ENCODE measurements around the gene CLDN1. TPM values are rescaled to one million over a fixed set of nuclear protein-coding genes. Genes with fewer than 3 reads are reported as not detected.

Gene CLDN1
- total RNA-seq, 1 donor from 2014 or later: not detected

DNA sequence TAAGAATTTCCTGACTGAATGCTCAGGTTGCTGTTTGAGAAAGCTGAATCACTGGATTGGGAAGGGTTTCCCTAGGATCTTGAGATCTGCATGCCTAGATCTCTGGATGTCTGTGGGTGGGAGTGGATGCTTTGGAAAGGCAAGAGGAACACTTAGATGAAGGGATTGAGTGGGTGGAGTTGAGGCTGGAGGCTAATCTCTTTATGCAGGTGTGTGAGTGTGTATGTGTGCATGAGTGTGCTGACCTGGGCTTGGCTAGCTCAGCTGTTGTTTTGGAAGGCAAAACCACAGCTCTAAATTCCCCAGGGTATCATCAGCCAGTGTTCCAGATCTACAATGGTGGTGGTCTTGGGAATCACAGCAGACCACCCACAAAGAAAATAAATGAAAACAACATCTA lies 60.5 kb downstream of the CLDN1 start:
- DNase-seq (no peak), ATAC-seq (ENCODE audit: poor library complexity) (no peak)
- intact Hi-C loops (cut with DNase I): no loop called here

- intact Hi-C loops (cut with DNase I): no loop called here
- peak; percentile 36 for ATAC-seq (ENCODE audit: poor library complexity)
- no peak for DNase-seq
Observed at GRCh38 chr3:190261015-190261414, 61.2 kb downstream of the CLDN1 start.

GRCh38 chr3:190260301-190260700 lies 61.9 kb downstream of the CLDN1 start:
- DNase-seq: no peak
- intact Hi-C loops (cut with DNase I): no loop called here
- ATAC-seq (ENCODE audit: poor library complexity): no peak

DNA sequence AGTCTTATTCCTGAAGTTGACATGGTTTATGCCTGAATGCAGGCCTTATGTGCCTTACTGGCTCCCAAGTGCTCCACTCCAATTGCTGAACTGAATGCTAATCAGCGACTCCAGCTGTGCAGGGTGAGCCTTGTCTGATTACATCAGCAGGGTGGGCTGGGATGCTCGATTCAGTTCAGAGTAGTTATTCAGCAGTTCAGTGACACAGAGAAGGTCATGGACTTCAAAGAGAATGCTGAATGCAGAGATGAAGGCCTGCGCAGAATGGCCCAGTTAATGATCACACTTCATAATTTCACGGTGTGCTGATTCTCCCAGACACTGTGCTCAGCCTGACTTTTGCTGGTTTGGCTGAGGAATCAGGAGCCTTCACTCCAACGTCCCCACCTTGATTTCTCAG lies 63.6 kb downstream of the CLDN1 start:
- intact Hi-C loops (cut with DNase I): no loop called here
- ATAC-seq (ENCODE audit: poor library complexity): no peak
- peak; percentile 24 for DNase-seq

Other genes starting within 250 kb of the CLDN1 start
- gene P3H2, start 201.5 kb downstream of the CLDN1 start, total RNA-seq: 1.3 TPM
- not detected for gene CLDN16, start 65.7 kb upstream of the CLDN1 start, total RNA-seq
- gene TMEM207, start 127.5 kb upstream of the CLDN1 start, total RNA-seq: not detected
- 4.1 TPM for gene IL1RAP, start 191.6 kb upstream of the CLDN1 start, total RNA-seq

All from Right ventricle myocardium superior (tissue), 1 donor.